HG03135 (cell line): ENCODE measurements around the gene CPT2.

Experiments used
- ATAC-seq: cut with Tn5 transposase; IDR thresholded peaks from one replicate; pipeline ENCODE4 v1.9.1; 2021; ENCODE audit warnings: mild to moderate bottlenecking, moderate library complexity; ENCODE audit not compliant: unreplicated experiment

Gene CPT2

GRCh38 chr1:53196485-53197290 lies at the start of gene CPT2:
Gene CPT2, plus strand, starts transcription at chr1:53196824. Its CDS starts 120 bp downstream, at chr1:53196944.
- ATAC-seq, result peak; percentile 99

- ATAC-seq, result no peak
These were observed 49.5 kb upstream of the CPT2 start for GRCh38 chr1:53147174-53147573.

GRCh38 chr1:53148123-53148522 lies 48.5 kb upstream of the CPT2 start:
- no peak for ATAC-seq

- ATAC-seq, result no peak
These were observed 42.9 kb upstream of the CPT2 start for GRCh38 chr1:53153752-53154151.

GRCh38 chr1:53154859-53155438 lies 41.7 kb upstream of the CPT2 start:
- no peak for ATAC-seq

GRCh38 chr1:53155534-53155933 lies 41.1 kb upstream of the CPT2 start:
- ATAC-seq, result no peak

GRCh38 chr1:53155945-53156344 lies 40.7 kb upstream of the CPT2 start:
- ATAC-seq, result no peak

- no peak for ATAC-seq
These were observed 39.8 kb upstream of the CPT2 start for GRCh38 chr1:53156783-53157182.

- ATAC-seq, result no peak
These were observed 37.7 kb upstream of the CPT2 start for GRCh38 chr1:53158900-53159299.

- ATAC-seq, result no peak
These were observed 35.7 kb upstream of the CPT2 start for GRCh38 chr1:53160924-53161378.

- ATAC-seq, result no peak
These were observed 34.0 kb upstream of the CPT2 start for GRCh38 chr1:53162621-53163020.

- no peak for ATAC-seq
These were observed 33.3 kb upstream of the CPT2 start for GRCh38 chr1:53163291-53163768.

GRCh38 chr1:53165408-53165961 lies 31.1 kb upstream of the CPT2 start:
- no peak for ATAC-seq

GRCh38 chr1:53166366-53166765 lies 30.3 kb upstream of the CPT2 start:
- no peak for ATAC-seq

GRCh38 chr1:53166912-53167311 lies 29.7 kb upstream of the CPT2 start:
- ATAC-seq, result no peak

GRCh38 chr1:53172426-53173128 lies 24.0 kb upstream of the CPT2 start:
- ATAC-seq, result no peak

- no peak for ATAC-seq
These were observed 21.4 kb upstream of the CPT2 start for GRCh38 chr1:53174971-53175913.

GRCh38 chr1:53176452-53177208 lies 20.0 kb upstream of the CPT2 start:
- ATAC-seq, result no peak

- ATAC-seq, result no peak
These were observed 16.4 kb upstream of the CPT2 start for GRCh38 chr1:53180226-53180625.

GRCh38 chr1:53180951-53181350 lies 15.7 kb upstream of the CPT2 start:
- ATAC-seq, result no peak
